GM12878 (cell line): ENCODE results near the gene SPINK7. TPM values are rescaled to one million over a fixed set of nuclear protein-coding genes. Genes with fewer than 3 reads are reported as not detected.

Experiments used
- ATAC-seq: fragments of 200-7000 bp; cut with Tn5 transposase; 3 replicates; pipeline ENCODE4 v1.9.1; 2020; ENCODE audit warnings: mild to moderate bottlenecking, moderate library complexity
- BruUV-seq: library from RNA; stranded (reverse); fragments of 400-500 nt; replicated peaks from 2 replicates; lab custom pipeline; 2021; lab: Mats Ljungman, UMichigan
- CTCF ChIA-PET: fragments of 300-600 bp; sonication (Branson Sonifier 250); formaldehyde crosslinking; extraction: SDS; loops from one replicate; lab custom pipeline; 2021; ENCODE audit warnings: inconsistent platforms; lab: Yijun Ruan, JAX
- POLR2A ChIA-PET: fragments of 350-600 bp; formaldehyde crosslinking; extraction: SDS; loops from one replicate; lab custom pipeline; 2021; ENCODE audit warnings: inconsistent platforms; lab: Charles Lee
- RAD21 ChIA-PET: fragments of 300-600 bp; sonication (Branson Sonifier 250); formaldehyde crosslinking; loops from one replicate; lab custom pipeline; 2023; ENCODE audit warnings: antibody characterized with exemption; ENCODE audit not compliant: unreplicated experiment; lab: Charles Lee
- SMC1A ChIA-PET: fragments of 300-600 bp; sonication (Branson Sonifier 250); formaldehyde crosslinking; loops from one replicate; lab custom pipeline; 2023; ENCODE audit not compliant: unreplicated experiment, uncharacterized antibody; lab: Charles Lee
- DNase-seq: peaks from one replicate; pipeline ENCODE4 v3.0.0-alpha.2; 2011; ENCODE audit warnings: low read depth, low spot score
- FAIRE-seq: peaks from 3 replicates; lab custom pipeline; 2011; peaks lifted over from hg19 to GRCh38; lab: Jason Lieb, UNC
- H2AFZ ChIP-seq: 2 replicates; pipeline ENCODE4 v1.6.0; 2011; ENCODE audit warnings: low read depth, low read length, control low read depth; ENCODE audit not compliant: control insufficient read depth
- H3K27ac ChIP-seq: 2 replicates; pipeline ENCODE4 v1.5.1; 2011; ENCODE audit warnings: control low read depth; ENCODE audit not compliant: control insufficient read depth, insufficient read depth
- H3K27me3 ChIP-seq, 2 experiments: replicated peaks in 1 of 2; 2 replicates each; pipeline versions ENCODE4 v1.6.0 to v1.6.1; 2011; ENCODE audit warnings: low read length in 1 of 2; ENCODE audit not compliant: control insufficient read depth in 2 of 2, insufficient read depth in 2 of 2
- H3K36me3 ChIP-seq, 2 experiments: 2 replicates each; pipeline ENCODE4 v1.5.1; 2011; ENCODE audit warnings: low read length in 1 of 2; ENCODE audit not compliant: control insufficient read depth in 2 of 2, insufficient read depth in 2 of 2
- H3K4me1 ChIP-seq: 2 replicates; pipeline ENCODE4 v1.6.1; 2011; ENCODE audit warnings: mild to moderate bottlenecking, low read length, moderate library complexity, mixed read lengths; ENCODE audit not compliant: control insufficient read depth, insufficient read depth
- H3K4me2 ChIP-seq: 2 replicates; pipeline ENCODE4 v1.6.0; 2011; ENCODE audit warnings: control low read depth; ENCODE audit not compliant: control insufficient read depth, insufficient read depth
- H3K4me3 ChIP-seq: fragments of 200-600 bp; sonication (generic); 2 replicates; pipeline ENCODE4 v1.5.1; 2016
- H3K79me2 ChIP-seq: 2 replicates; pipeline ENCODE4 v1.6.0; 2011; ENCODE audit warnings: low read length; ENCODE audit not compliant: control insufficient read depth, insufficient read depth
- H3K9ac ChIP-seq: 2 replicates; pipeline ENCODE4 v1.8.0; 2011; ENCODE audit warnings: low read length, control low read depth, mixed read lengths; ENCODE audit not compliant: control insufficient read depth, insufficient read depth
- H3K9me3 ChIP-seq: replicated peaks from 3 replicates; pipeline ENCODE4 v1.5.1; 2011; ENCODE audit warnings: mild to moderate bottlenecking, low read length; ENCODE audit not compliant: control insufficient read depth, insufficient read depth
- H4K20me1 ChIP-seq: 2 replicates; pipeline ENCODE4 v1.6.0; 2011; ENCODE audit not compliant: control insufficient read depth, insufficient read depth
- BMI1 ChIP-seq: fragments of 450-650 bp; IDR thresholded peaks from 2 replicates; pipeline ENCODE4 v1.6.1; 2016; ENCODE audit warnings: mild to moderate bottlenecking, moderate library complexity, borderline replicate concordance
- CBFB ChIP-seq: IDR thresholded peaks from 2 replicates; pipeline ENCODE4 v1.6.1; 2016; ENCODE audit warnings: antibody characterized with exemption, low read depth
- CREM ChIP-seq: IDR thresholded peaks from 2 replicates; pipeline ENCODE4 v1.6.1; 2014; ENCODE audit warnings: antibody characterized with exemption, low read depth
- NR2C1 ChIP-seq: fragments of 450-650 bp; IDR thresholded peaks from 2 replicates; pipeline ENCODE4 v1.6.1; 2017; ENCODE audit warnings: antibody characterized with exemption, mild to moderate bottlenecking, moderate library complexity
- RAD21 ChIP-seq: IDR thresholded peaks from 2 replicates; pipeline ENCODE4 v1.6.1; 2011; ENCODE audit warnings: mild to moderate bottlenecking, low read depth, low read length, moderate library complexity; ENCODE audit not compliant: insufficient read depth
- RAD51 ChIP-seq: fragments of 450-650 bp; IDR thresholded peaks from 2 replicates; pipeline ENCODE4 v1.6.1; 2016; ENCODE audit warnings: moderate library complexity, mild to moderate bottlenecking, inconsistent platforms
- RB1 ChIP-seq: fragments of 450-650 bp; formaldehyde crosslinking; IDR thresholded peaks from 2 replicates; pipeline ENCODE4 v1.6.1; 2017; ENCODE audit warnings: mild to moderate bottlenecking, borderline replicate concordance
- USF2 ChIP-seq: IDR thresholded peaks from 2 replicates; pipeline ENCODE4 v1.6.1; 2011; ENCODE audit warnings: low read depth, low read length, improper control_type of control experiment, borderline replicate concordance
- ZNF384 ChIP-seq: IDR thresholded peaks from 2 replicates; pipeline ENCODE4 v1.6.1; 2012; ENCODE audit warnings: low read depth, mild to moderate bottlenecking, low read length, improper control_type of control experiment, borderline replicate concordance
- ZNF622 ChIP-seq: fragments of 450-650 bp; IDR thresholded peaks from 2 replicates; pipeline ENCODE4 v1.6.1; 2017; ENCODE audit warnings: mild to moderate bottlenecking, inconsistent platforms
- ZNF687 ChIP-seq: fragments of 450-650 bp; IDR thresholded peaks from 2 replicates; pipeline ENCODE4 v1.6.1; 2017; ENCODE audit warnings: mild to moderate bottlenecking, moderate library complexity
- WGBS: methylation state at CpG from one replicate; pipeline ENCODE4 v1.1.6; 2016; ENCODE audit warnings: low lambda C conversion rate; ENCODE audit not compliant: insufficient replicate concordance, insufficient coverage; ENCODE audit errors: missing lambda C conversion rate; 5-methylcytosine and 5-hydroxymethylcytosine counted together
- in situ Hi-C: fragments of 300-500 bp; cut with MboI; formaldehyde crosslinking; loops from 9 replicates; pipeline ENCODE4 v1.14.3; 2018; ENCODE audit warnings: mixed read lengths
- intact Hi-C: fragments of 100-400 bp; cut with micrococcal nuclease; formaldehyde crosslinking; loops from one replicate; pipeline ENCODE4 v1.14.2; 2022; ENCODE audit not compliant: unreplicated experiment
- polyA plus RNA-seq, 11 experiments: library from polyadenylated mRNA; depleted of rRNA in 4 of 11; unstranded in 6 of 11; stranded (reverse) in 5 of 11; fragments of >200 nt; fragmentation: Nextera tagmentation in 4 of 11; fragmentation: Illumina TruSeq in 1 of 11; extraction: Ambion mirVana in 4 of 11; extraction: Trizol in 1 of 11; gene quantifications; 1 replicate in 1 of 11; 2 replicates in 10 of 11; pipeline versions ENCODE4 v1.2.1 to v1.2.3, GENCODE V29; 2011 to 2016; ENCODE audit warnings: inconsistent platforms in 2 of 11, missing spikeins in 2 of 11, low read depth in 1 of 11
- total RNA-seq, 4 experiments: library from RNA; depleted of rRNA in 3 of 4; stranded (reverse); fragments of >200 nt in 3 of 4; fragmentation: Illumina TruSeq in 1 of 4; extraction: Trizol in 1 of 4; gene quantifications; 2 replicates each; pipeline versions ENCODE4 v1.2.1 to v1.2.3, GENCODE V29; 2013 to 2021
- TF ChIP-seq, protein P1 (sequence below): fragments of 450-650 bp; IDR thresholded peaks from 2 replicates; pipeline ENCODE4 v1.6.1; 2018; ENCODE audit warnings: borderline replicate concordance, mild to moderate bottlenecking; ENCODE audit not compliant: partially characterized antibody

Gene SPINK7
- total and polyA plus RNA-seq, 10 of the 15 experiments (the other 5 are each of a cell fraction or from before 2014, with no cell fraction given) = not detected

- H3K36me3 ChIP-seq = no peaks in the 10 kb centered on the region
- H3K9ac ChIP-seq = no peak overlapping the region
- RAD21 ChIA-PET = no interaction called here
- ATAC-seq = no peak
- no peaks in the 10 kb centered on the region for H3K27me3 ChIP-seq
- no peaks in the 10 kb centered on the region for H4K20me1 ChIP-seq
- no peak overlapping the region for H3K4me2 ChIP-seq
- no peaks in the 10 kb centered on the region for H3K4me1 ChIP-seq
- no peaks in the 10 kb centered on the region for H3K9me3 ChIP-seq
- CTCF ChIA-PET = no interaction called here
- SMC1A ChIA-PET = no interaction called here
- 0% methylated on average over 3 of the region's 3 CpGs for WGBS
- intact Hi-C loops (no loop called here), in situ Hi-C loops (no loop called here)
- no peaks in the 10 kb centered on the region for H3K79me2 ChIP-seq
- no TSS peak for BruUV-seq
- no peak overlapping the region for H3K4me3 ChIP-seq
- POLR2A ChIA-PET = no interaction called here
- FAIRE-seq = no peak
- no peak overlapping the region for H2AFZ ChIP-seq
- TF ChIP-seq USF2 (no peak), CREM (no peak), RB1 (no peak), ZNF384 (no peak), CBFB (no peak), BMI1 (no peak), RAD51 (no peak), ZNF687 (no peak), NR2C1 (no peak), RAD21 (no peak), ZNF622 (no peak)
- TF ChIP-seq, protein P1, sequence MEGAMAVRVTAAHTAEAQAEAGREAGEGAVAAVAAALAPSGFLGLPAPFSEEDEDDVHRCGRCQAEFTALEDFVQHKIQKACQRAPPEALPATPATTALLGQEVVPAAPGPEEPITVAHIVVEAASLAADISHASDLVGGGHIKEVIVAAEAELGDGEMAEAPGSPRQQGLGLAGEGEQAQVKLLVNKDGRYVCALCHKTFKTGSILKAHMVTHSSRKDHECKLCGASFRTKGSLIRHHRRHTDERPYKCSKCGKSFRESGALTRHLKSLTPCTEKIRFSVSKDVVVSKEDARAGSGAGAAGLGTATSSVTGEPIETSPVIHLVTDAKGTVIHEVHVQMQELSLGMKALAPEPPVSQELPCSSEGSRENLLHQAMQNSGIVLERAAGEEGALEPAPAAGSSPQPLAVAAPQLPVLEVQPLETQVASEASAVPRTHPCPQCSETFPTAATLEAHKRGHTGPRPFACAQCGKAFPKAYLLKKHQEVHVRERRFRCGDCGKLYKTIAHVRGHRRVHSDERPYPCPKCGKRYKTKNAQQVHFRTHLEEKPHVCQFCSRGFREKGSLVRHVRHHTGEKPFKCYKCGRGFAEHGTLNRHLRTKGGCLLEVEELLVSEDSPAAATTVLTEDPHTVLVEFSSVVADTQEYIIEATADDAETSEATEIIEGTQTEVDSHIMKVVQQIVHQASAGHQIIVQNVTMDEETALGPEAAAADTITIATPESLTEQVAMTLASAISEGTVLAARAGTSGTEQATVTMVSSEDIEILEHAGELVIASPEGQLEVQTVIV = no peak
- DNase-seq = no peak
- H3K27ac ChIP-seq = no peak overlapping the region
Observed at GRCh38 chr5:148267962-148268361, 44.3 kb upstream of the SPINK7 start.
